Glutamatergic neuron (in vitro differentiated cells): Measurements from ENCODE around the gene FPR3. TPM values are rescaled to one million over a fixed set of nuclear protein-coding genes. Genes with fewer than 3 reads are reported as not detected.
"Not testable (repeated sequence)": the region's sequence is repeated elsewhere in the genome, so short reads cannot be mapped to it uniquely, and the experiment has no call there.

Experiments used
- DNase-seq: peaks from one replicate; pipeline ENCODE4 v3.0.0; 2022
- H3K27ac Mint-ChIP-seq: one replicate; pipeline ENCODE4 v1.8.0; 2020; ENCODE audit warnings: mild to moderate bottlenecking, mixed read lengths, inconsistent platforms; ENCODE audit not compliant: unreplicated experiment
- H3K27me3 Mint-ChIP-seq: one replicate; pipeline ENCODE4 v1.8.0; 2020; ENCODE audit warnings: mild to moderate bottlenecking, moderate library complexity, mixed read lengths, inconsistent platforms; ENCODE audit not compliant: unreplicated experiment
- H3K36me3 Mint-ChIP-seq: one replicate; pipeline ENCODE4 v1.8.0; 2020; ENCODE audit warnings: mild to moderate bottlenecking, mixed read lengths, inconsistent platforms; ENCODE audit not compliant: unreplicated experiment
- H3K4me1 Mint-ChIP-seq: one replicate; pipeline ENCODE4 v1.8.0; 2020; ENCODE audit warnings: mild to moderate bottlenecking, low read depth, mixed read lengths, inconsistent platforms; ENCODE audit not compliant: unreplicated experiment
- H3K4me3 Mint-ChIP-seq: one replicate; pipeline ENCODE4 v1.8.0; 2020; ENCODE audit warnings: mild to moderate bottlenecking, mixed read lengths, inconsistent platforms; ENCODE audit not compliant: unreplicated experiment
- H3K9me3 Mint-ChIP-seq: one replicate; pipeline ENCODE4 v1.8.0; 2020; ENCODE audit warnings: mild to moderate bottlenecking, moderate library complexity, mixed read lengths, inconsistent platforms; ENCODE audit not compliant: unreplicated experiment
- CTCF ChIP-seq: fragments of 200-600 bp; sonication (generic); IDR thresholded peaks from one replicate; pipeline ENCODE4 v1.5.0; 2021; ENCODE audit not compliant: partially characterized antibody, unreplicated experiment
- total RNA-seq: library from RNA; stranded (reverse); fragmentation: NEBNext Ultra II Directional; extraction: Animal tissue kit (Norgen Biotek cat#: 25700); gene quantifications from one replicate; pipeline ENCODE4 v1.2.1, GENCODE V29; 2021; ENCODE audit not compliant: unreplicated experiment

Gene FPR3
- total RNA-seq, 1 donor from 2014 or later, result not detected

GRCh38 chr19:51800473-51801244 is 5.7 kb downstream of the FPR3 start:
- H3K4me1 Mint-ChIP-seq, result no peaks in the 10 kb centered on the region
- no peak overlapping the region for H3K27ac Mint-ChIP-seq
- DNase-seq, result no peak
- peaks cover 2% of the 10 kb centered on the region for H3K27me3 Mint-ChIP-seq
- no peak overlapping the region for H3K4me3 Mint-ChIP-seq
- TF ChIP-seq CTCF, result no peak
- peaks cover 4% of the 10 kb centered on the region for H3K36me3 Mint-ChIP-seq
- H3K9me3 Mint-ChIP-seq, result peaks cover 6% of the 10 kb centered on the region

GRCh38 chr19:51802775-51803174 is 7.8 kb downstream of the FPR3 start:
- no peak for DNase-seq
- peaks cover 2% of the 10 kb centered on the region for H3K36me3 Mint-ChIP-seq
- no peak overlapping the region for H3K4me3 Mint-ChIP-seq
- H3K27ac Mint-ChIP-seq, result no peak overlapping the region
- no peaks in the 10 kb centered on the region for H3K4me1 Mint-ChIP-seq
- no peak for TF ChIP-seq CTCF
- H3K9me3 Mint-ChIP-seq, result peaks cover 5% of the 10 kb centered on the region
- H3K27me3 Mint-ChIP-seq, result peaks cover 2% of the 10 kb centered on the region

GRCh38 chr19:51803519-51803918 is 8.6 kb downstream of the FPR3 start:
- Mint-ChIP-seq H3K9me3 (peaks cover 3% of the 10 kb centered on the region), H3K36me3 (peaks cover 5% of the 10 kb centered on the region), H3K27me3 (peaks cover 2% of the 10 kb centered on the region), H3K4me1 (no peaks in the 10 kb centered on the region), H3K27ac (no peak overlapping the region), H3K4me3 (no peak overlapping the region)
- no peak for TF ChIP-seq CTCF
- DNase-seq, result no peak

- TF ChIP-seq CTCF, result no peak
- Mint-ChIP-seq H3K27me3 (peaks cover 2% of the 10 kb centered on the region), H3K36me3 (peaks cover 5% of the 10 kb centered on the region), H3K4me3 (no peak overlapping the region), H3K27ac (no peak overlapping the region), H3K9me3 (peaks cover 2% of the 10 kb centered on the region), H3K4me1 (no peaks in the 10 kb centered on the region)
- no peak for DNase-seq
Observed at GRCh38 chr19:51803967-51804366, 9.0 kb downstream of the FPR3 start.

GRCh38 chr19:51804789-51805188 is 9.8 kb downstream of the FPR3 start:
- H3K4me1 Mint-ChIP-seq, H3K9me3 Mint-ChIP-seq, H3K4me3 Mint-ChIP-seq, H3K27ac Mint-ChIP-seq, H3K27me3 Mint-ChIP-seq, H3K36me3 Mint-ChIP-seq, DNase-seq: not testable (repeated sequence)

- H3K9me3 Mint-ChIP-seq, DNase-seq, H3K27me3 Mint-ChIP-seq, H3K4me3 Mint-ChIP-seq, H3K27ac Mint-ChIP-seq, H3K4me1 Mint-ChIP-seq: not testable (repeated sequence)
- H3K36me3 Mint-ChIP-seq, result peaks cover 12% of the 10 kb centered on the region
Observed at GRCh38 chr19:51805396-51805795, 10.4 kb downstream of the FPR3 start.

- not testable (repeated sequence) for H3K4me3 Mint-ChIP-seq, DNase-seq, H3K4me1 Mint-ChIP-seq, H3K27ac Mint-ChIP-seq, H3K27me3 Mint-ChIP-seq, H3K9me3 Mint-ChIP-seq
- H3K36me3 Mint-ChIP-seq, result peaks cover 13% of the 10 kb centered on the region
Observed at GRCh38 chr19:51806571-51806970, 11.6 kb downstream of the FPR3 start.
